ENCODE data around the gene NPR2.

DNA sequence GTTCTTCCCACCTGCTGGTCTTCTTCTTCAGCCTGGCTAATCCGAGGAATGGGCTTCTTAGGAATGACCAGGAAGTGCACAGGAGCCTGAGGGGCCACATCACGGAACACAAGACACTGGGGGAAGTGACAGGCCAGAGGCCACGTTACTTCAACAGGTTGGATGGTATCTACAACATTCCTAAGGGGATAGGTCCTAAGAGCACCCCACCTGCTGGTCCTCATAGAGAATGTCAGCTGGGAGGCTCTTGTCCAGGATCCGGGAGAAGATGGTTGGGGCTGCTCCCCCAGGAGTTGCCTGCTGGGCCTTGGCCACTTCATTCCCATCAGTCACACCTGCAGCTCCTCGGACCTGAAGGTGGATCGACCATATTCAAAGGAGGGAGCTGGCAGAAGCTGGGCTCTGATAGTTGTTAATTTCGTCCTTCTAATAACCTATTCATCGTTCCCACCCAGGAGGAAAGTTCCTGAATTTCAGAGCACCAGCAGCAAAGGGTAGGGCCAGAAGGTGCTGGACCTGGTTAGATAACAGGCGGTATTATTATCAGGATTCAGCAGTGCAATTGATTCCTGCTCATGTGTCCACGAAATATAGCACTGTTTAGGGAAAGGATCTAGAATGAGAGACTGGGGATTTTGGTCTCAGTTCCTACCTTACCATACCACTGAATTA lies 22.2 kb downstream of the NPR2 start:
- no peak for TF ChIP-seq TAF1 (IDR thresholded peaks at IDR 0.05; ENCODE audit: borderline replicate concordance, insufficient read depth, low read length)
- TF ChIP-seq SIN3A (IDR thresholded peaks at IDR 0.05; ENCODE audit: borderline replicate concordance, insufficient read depth, low read length) = no peak
- TF ChIP-seq, protein P1, sequence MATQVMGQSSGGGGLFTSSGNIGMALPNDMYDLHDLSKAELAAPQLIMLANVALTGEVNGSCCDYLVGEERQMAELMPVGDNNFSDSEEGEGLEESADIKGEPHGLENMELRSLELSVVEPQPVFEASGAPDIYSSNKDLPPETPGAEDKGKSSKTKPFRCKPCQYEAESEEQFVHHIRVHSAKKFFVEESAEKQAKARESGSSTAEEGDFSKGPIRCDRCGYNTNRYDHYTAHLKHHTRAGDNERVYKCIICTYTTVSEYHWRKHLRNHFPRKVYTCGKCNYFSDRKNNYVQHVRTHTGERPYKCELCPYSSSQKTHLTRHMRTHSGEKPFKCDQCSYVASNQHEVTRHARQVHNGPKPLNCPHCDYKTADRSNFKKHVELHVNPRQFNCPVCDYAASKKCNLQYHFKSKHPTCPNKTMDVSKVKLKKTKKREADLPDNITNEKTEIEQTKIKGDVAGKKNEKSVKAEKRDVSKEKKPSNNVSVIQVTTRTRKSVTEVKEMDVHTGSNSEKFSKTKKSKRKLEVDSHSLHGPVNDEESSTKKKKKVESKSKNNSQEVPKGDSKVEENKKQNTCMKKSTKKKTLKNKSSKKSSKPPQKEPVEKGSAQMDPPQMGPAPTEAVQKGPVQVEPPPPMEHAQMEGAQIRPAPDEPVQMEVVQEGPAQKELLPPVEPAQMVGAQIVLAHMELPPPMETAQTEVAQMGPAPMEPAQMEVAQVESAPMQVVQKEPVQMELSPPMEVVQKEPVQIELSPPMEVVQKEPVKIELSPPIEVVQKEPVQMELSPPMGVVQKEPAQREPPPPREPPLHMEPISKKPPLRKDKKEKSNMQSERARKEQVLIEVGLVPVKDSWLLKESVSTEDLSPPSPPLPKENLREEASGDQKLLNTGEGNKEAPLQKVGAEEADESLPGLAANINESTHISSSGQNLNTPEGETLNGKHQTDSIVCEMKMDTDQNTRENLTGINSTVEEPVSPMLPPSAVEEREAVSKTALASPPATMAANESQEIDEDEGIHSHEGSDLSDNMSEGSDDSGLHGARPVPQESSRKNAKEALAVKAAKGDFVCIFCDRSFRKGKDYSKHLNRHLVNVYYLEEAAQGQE (IDR thresholded peaks at IDR 0.05; ENCODE audit: insufficient read depth in 1 of 2, low read depth in 2 of 2, low read length in 2 of 2) = no peak
- TF ChIP-seq POLR2AphosphoS5 (IDR thresholded peaks at IDR 0.05; ENCODE audit: low read depth, low read length) = no peak
- TF ChIP-seq FOXP2 (optimal IDR thresholded peaks at IDR 0.05; ENCODE audit: borderline replicate concordance, extremely low read depth, extremely low read length, insufficient read depth) = no peak

Measured in PFSK-1 (cell line).